Measurements from ENCODE around the gene ISG20L2.
"Not testable (repeated sequence)": the region's sequence is repeated elsewhere in the genome, so short reads cannot be mapped to it uniquely, and the experiment has no call there.

Gene ISG20L2

GRCh38 chr1:156760796-156761104 is 32.2 kb upstream of the ISG20L2 start:
- no peak overlapping the region for H3K4me3 Mint-ChIP-seq
- ATAC-seq (no peak), DNase-seq (ENCODE audit: low spot score in 2 of 2) (no peak)
- H3K27ac Mint-ChIP-seq = no peak overlapping the region
- no peaks in the 10 kb centered on the region for H3K36me3 Mint-ChIP-seq
- peaks cover 5% of the 10 kb centered on the region for H3K4me1 Mint-ChIP-seq
- no peaks in the 10 kb centered on the region for H3K9me3 Mint-ChIP-seq

- H3K36me3 Mint-ChIP-seq = peaks cover 1% of the 10 kb centered on the region
- no peaks in the 10 kb centered on the region for H3K9me3 Mint-ChIP-seq
- DNase-seq (ENCODE audit: low spot score in 2 of 2) (no peak), ATAC-seq (no peak)
- no peak overlapping the region for H3K4me3 Mint-ChIP-seq
- H3K27ac Mint-ChIP-seq = no peak overlapping the region
- H3K4me1 Mint-ChIP-seq = peaks cover 5% of the 10 kb centered on the region
Measured at GRCh38 chr1:156760092-156760795, 31.7 kb upstream of the ISG20L2 start.

GRCh38 chr1:156757572-156758253 is 29.1 kb upstream of the ISG20L2 start:
- Mint-ChIP-seq H3K36me3 (peaks cover 10% of the 10 kb centered on the region), H3K4me1 (peaks cover 14% of the 10 kb centered on the region)
- not testable (repeated sequence) for DNase-seq (ENCODE audit: low spot score in 2 of 2); H3K4me3 Mint-ChIP-seq; H3K9me3 Mint-ChIP-seq; ATAC-seq; H3K27ac Mint-ChIP-seq

- Mint-ChIP-seq H3K9me3 (no peaks in the 10 kb centered on the region), H3K4me1 (peaks cover 16% of the 10 kb centered on the region), H3K36me3 (peaks cover 19% of the 10 kb centered on the region), H3K4me3 (no peak overlapping the region), H3K27ac (no peak overlapping the region)
- no peak for ATAC-seq
- DNase-seq (ENCODE audit: low spot score in 2 of 2) = no peak
Measured at GRCh38 chr1:156756355-156756754, 27.8 kb upstream of the ISG20L2 start.

- Mint-ChIP-seq H3K36me3 (peaks cover 21% of the 10 kb centered on the region), H3K9me3 (no peaks in the 10 kb centered on the region), H3K4me3 (no peak overlapping the region), H3K27ac (peak overlapping the region; percentile 3), H3K4me1 (peaks cover 16% of the 10 kb centered on the region)
- ATAC-seq (no peak), DNase-seq (ENCODE audit: low spot score in 2 of 2) (no peak)
Measured at GRCh38 chr1:156755527-156755950, 27.0 kb upstream of the ISG20L2 start.

GRCh38 chr1:156754219-156754618 is 25.7 kb upstream of the ISG20L2 start:
- H3K27ac Mint-ChIP-seq = no peak overlapping the region
- H3K4me3 Mint-ChIP-seq = no peak overlapping the region
- H3K36me3 Mint-ChIP-seq = peaks cover 34% of the 10 kb centered on the region
- ATAC-seq = no peak
- peaks cover 30% of the 10 kb centered on the region for H3K4me1 Mint-ChIP-seq
- DNase-seq (ENCODE audit: low spot score in 2 of 2) = no peak
- H3K9me3 Mint-ChIP-seq = no peaks in the 10 kb centered on the region

GRCh38 chr1:156752843-156753482 is 24.4 kb upstream of the ISG20L2 start:
- ATAC-seq (no peak), DNase-seq (ENCODE audit: low spot score in 2 of 2) (no peak)
- Mint-ChIP-seq H3K4me1 (peaks cover 38% of the 10 kb centered on the region), H3K4me3 (peak overlapping the region; percentile 87), H3K36me3 (peaks cover 43% of the 10 kb centered on the region), H3K9me3 (no peaks in the 10 kb centered on the region), H3K27ac (peak overlapping the region; percentile 98)

- H3K4me1 Mint-ChIP-seq = peaks cover 48% of the 10 kb centered on the region
- peak; percentile 90 for ATAC-seq
Measured at GRCh38 chr1:156751757-156752481, 23.4 kb upstream of the ISG20L2 start.

GRCh38 chr1:156751451-156751756 is 22.8 kb upstream of the ISG20L2 start, which contains the start of gene HDGF:
TSS of gene HDGF (minus strand) at chr1:156751675. CDS start at chr1:156751429, 246 bp downstream.
- Mint-ChIP-seq H3K4me1 (peaks cover 53% of the 10 kb centered on the region), H3K4me3 (peak within 1 kb of the TSS; percentile 87), H3K27ac (peak within 1 kb of the TSS; percentile 98), H3K9me3 (no peaks in the 10 kb centered on the region), H3K36me3 (peaks cover 56% of the 10 kb centered on the region)
- ATAC-seq = no peak
- no peak for DNase-seq (ENCODE audit: low spot score in 2 of 2)

More at GRCh38 chr1:156751757-156752481, 23.4 kb upstream of the ISG20L2 start:
- Mint-ChIP-seq H3K27ac (peak overlapping the region; percentile 98), H3K36me3 (peaks cover 51% of the 10 kb centered on the region), H3K9me3 (no peaks in the 10 kb centered on the region), H3K4me3 (peak overlapping the region; percentile 87)
- peak; percentile 88 to 93 for DNase-seq (ENCODE audit: low spot score in 2 of 2)

- H3K4me3 Mint-ChIP-seq = peak overlapping the region; percentile 87
- no peaks in the 10 kb centered on the region for H3K9me3 Mint-ChIP-seq
- peaks cover 61% of the 10 kb centered on the region for H3K36me3 Mint-ChIP-seq
- H3K27ac Mint-ChIP-seq = peak overlapping the region; percentile 98
- peaks cover 58% of the 10 kb centered on the region for H3K4me1 Mint-ChIP-seq
- peak; percentile 50 for ATAC-seq
- peak in 1 of 2 donors; percentile 72 for DNase-seq (ENCODE audit: low spot score in 2 of 2)
Measured at GRCh38 chr1:156750711-156751450, 22.3 kb upstream of the ISG20L2 start.

- peak overlapping the region; percentile 98 for H3K27ac Mint-ChIP-seq
- no peaks in the 10 kb centered on the region for H3K9me3 Mint-ChIP-seq
- DNase-seq (ENCODE audit: low spot score in 2 of 2) (no peak), ATAC-seq (peak; percentile 11)
- peak overlapping the region; percentile 87 for H3K4me3 Mint-ChIP-seq
- peaks cover 64% of the 10 kb centered on the region for H3K4me1 Mint-ChIP-seq
- peaks cover 67% of the 10 kb centered on the region for H3K36me3 Mint-ChIP-seq
Measured at GRCh38 chr1:156750191-156750672, 21.7 kb upstream of the ISG20L2 start.

- peak overlapping the region; percentile 87 for H3K4me3 Mint-ChIP-seq
- DNase-seq (ENCODE audit: low spot score in 2 of 2) = no peak
- peaks cover 69% of the 10 kb centered on the region for H3K36me3 Mint-ChIP-seq
- no peaks in the 10 kb centered on the region for H3K9me3 Mint-ChIP-seq
- no peak for ATAC-seq
- peaks cover 66% of the 10 kb centered on the region for H3K4me1 Mint-ChIP-seq
- peak overlapping the region; percentile 98 for H3K27ac Mint-ChIP-seq
Measured at GRCh38 chr1:156749419-156750118, 21.0 kb upstream of the ISG20L2 start.

- no peaks in the 10 kb centered on the region for H3K9me3 Mint-ChIP-seq
- ATAC-seq (no peak), DNase-seq (ENCODE audit: low spot score in 2 of 2) (no peak)
- peak overlapping the region; percentile 98 for H3K27ac Mint-ChIP-seq
- peak overlapping the region; percentile 87 for H3K4me3 Mint-ChIP-seq
- peaks cover 73% of the 10 kb centered on the region for H3K4me1 Mint-ChIP-seq
- H3K36me3 Mint-ChIP-seq = peaks cover 76% of the 10 kb centered on the region
Measured at GRCh38 chr1:156748670-156749418, 20.3 kb upstream of the ISG20L2 start.
